ENCODE data around the gene MARCHF5.
A peak's percentile ranks its signal among the peaks of the same experiment; 100 is the strongest.

Gene MARCHF5

GRCh38 chr10:92290837-92291615 lies at the start of gene MARCHF5, which contains the start of gene CPEB3:
TSS of gene MARCHF5 (plus strand) at chr10:92291167. CDS start at chr10:92291495, 328 bp downstream.
TSS of gene CPEB3 (minus strand) at chr10:92291078. CDS start at chr10:92240350, 50,728 bp downstream.
- DNase-seq: peak; percentile 90

GRCh38 chr10:92241501-92241900 lies 49.5 kb upstream of the MARCHF5 start:
- no peak for DNase-seq

- DNase-seq: no peak
These were observed 48.6 kb upstream of the MARCHF5 start for GRCh38 chr10:92242380-92242779.

GRCh38 chr10:92242910-92243671 lies 47.9 kb upstream of the MARCHF5 start:
- DNase-seq: peak; percentile 83

GRCh38 chr10:92244796-92245195 lies 46.2 kb upstream of the MARCHF5 start:
- DNase-seq: no peak

- no peak for DNase-seq
These were observed 42.4 kb upstream of the MARCHF5 start for GRCh38 chr10:92248566-92248965.

- DNase-seq: no peak
These were observed 27.6 kb upstream of the MARCHF5 start for GRCh38 chr10:92263396-92263795.

- no peak for DNase-seq
These were observed 26.7 kb upstream of the MARCHF5 start for GRCh38 chr10:92264249-92264648.

GRCh38 chr10:92265687-92266258 lies 25.2 kb upstream of the MARCHF5 start:
- DNase-seq: no peak

GRCh38 chr10:92267343-92267742 lies 23.6 kb upstream of the MARCHF5 start:
- no peak for DNase-seq

- no peak for DNase-seq
These were observed 22.2 kb upstream of the MARCHF5 start for GRCh38 chr10:92268748-92269147.

- no peak for DNase-seq
These were observed 16.9 kb upstream of the MARCHF5 start for GRCh38 chr10:92274071-92274470.

- DNase-seq: no peak
These were observed 11.8 kb upstream of the MARCHF5 start for GRCh38 chr10:92278996-92279696.

- DNase-seq: no peak
These were observed 6.8 kb upstream of the MARCHF5 start for GRCh38 chr10:92284112-92284704.

- DNase-seq: peak; percentile 64
These were observed 711 bp upstream of the MARCHF5 start for GRCh38 chr10:92290076-92290836.

GRCh38 chr10:92291616-92291865 lies 574 bp downstream of the MARCHF5 start:
- DNase-seq: no peak

GRCh38 chr10:92291921-92292845 lies 1.2 kb downstream of the MARCHF5 start:
- peak; percentile 25 for DNase-seq

- no peak for DNase-seq
These were observed 7.5 kb downstream of the MARCHF5 start for GRCh38 chr10:92298487-92298886.

- no peak for DNase-seq
These were observed 12.1 kb downstream of the MARCHF5 start for GRCh38 chr10:92303096-92303495.

GRCh38 chr10:92304061-92304460 lies 13.1 kb downstream of the MARCHF5 start:
- no peak for DNase-seq

Measured in NCI-H1092 treated with DMSO at 0.1 percent for 48 hours (cell line).